Endothelial cell of umbilical vein (primary cell): ENCODE results near the gene RAB11FIP2. TPM values are rescaled to one million over a fixed set of nuclear protein-coding genes. Genes with fewer than 3 reads are reported as not detected.

Experiments
- BruUV-seq: library from RNA; stranded (reverse); fragments of 400-500 nt; replicated peaks from 2 replicates; lab custom pipeline; 2021; lab: Mats Ljungman, UMichigan
- CTCF ChIA-PET: fragments of 300-600, 350-600 bp; sonication (Branson Sonifier 250); formaldehyde crosslinking; loops from one replicate; lab custom pipeline; 2021; ENCODE audit warnings: antibody characterized with exemption, inconsistent platforms; lab: Charles Lee
- POLR2A ChIA-PET: fragments of 300-600, 350-600 bp; sonication (Branson Sonifier 250); formaldehyde crosslinking; loops from one replicate; lab custom pipeline; 2021; ENCODE audit warnings: antibody characterized with exemption, inconsistent platforms; lab: Charles Lee
- DNase-seq: peaks from one replicate; pipeline ENCODE4 v3.0.0-alpha.2; 2011; ENCODE audit warnings: low read depth, low spot score
- FAIRE-seq: peaks from 2 replicates; lab custom pipeline; 2011; peaks lifted over from hg19 to GRCh38; lab: Jason Lieb, UNC
- H2AFZ ChIP-seq: 2 replicates; pipeline ENCODE4 v1.6.0; 2012; ENCODE audit warnings: low read depth, low read length, control low read depth, inconsistent platforms
- H3K27ac ChIP-seq: 2 replicates; pipeline ENCODE4 v1.5.1; 2011; ENCODE audit warnings: low read depth, mild to moderate bottlenecking, control low read depth, low read length, moderate library complexity; ENCODE audit not compliant: insufficient read depth
- H3K27me3 ChIP-seq, 2 experiments: 2 replicates each; pipeline versions ENCODE4 v1.6.0 to v1.6.1; 2011; ENCODE audit warnings: low read length in 2 of 2, mixed read lengths in 1 of 2; ENCODE audit not compliant: control insufficient read depth in 2 of 2, insufficient read depth in 2 of 2
- H3K36me3 ChIP-seq, 2 experiments: 2 replicates in 1 of 2; 3 replicates in 1 of 2; pipeline ENCODE4 v1.5.1; 2011; ENCODE audit warnings: low read length in 2 of 2, mild to moderate bottlenecking in 1 of 2, moderate library complexity in 1 of 2; ENCODE audit not compliant: control insufficient read depth in 2 of 2, insufficient read depth in 2 of 2; ENCODE audit errors: extremely low read depth in 1 of 2
- H3K4me1 ChIP-seq: 3 replicates; pipeline ENCODE4 v1.5.1; 2011; ENCODE audit warnings: mild to moderate bottlenecking, low read length; ENCODE audit not compliant: control insufficient read depth, insufficient read depth; ENCODE audit errors: extremely low read depth
- H3K4me2 ChIP-seq: 2 replicates; pipeline ENCODE4 v1.6.1; 2011; ENCODE audit warnings: low read length, control low read depth, mixed read lengths; ENCODE audit not compliant: insufficient read depth
- H3K4me3 ChIP-seq, 3 experiments: fragments of 200-600 bp in 1 of 3; sonication (generic), shearing (Covaris generic) in 1 of 3; replicated peaks in 1 of 3; 2 replicates each; pipeline ENCODE4 v1.5.1; 2011 to 2016; ENCODE audit warnings: control low read depth in 3 of 3, low read length in 3 of 3, mild to moderate bottlenecking in 2 of 3, inconsistent platforms in 1 of 3, low read depth in 1 of 3, moderate library complexity in 1 of 3; ENCODE audit not compliant: insufficient read depth in 1 of 3
- H3K79me2 ChIP-seq: 2 replicates; pipeline ENCODE4 v1.6.0; 2012; ENCODE audit warnings: low read length, inconsistent platforms; ENCODE audit not compliant: control insufficient read depth, insufficient read depth
- H3K9ac ChIP-seq: replicated peaks from 2 replicates; pipeline ENCODE3; 2011; ENCODE audit warnings: low read length, control low read depth; ENCODE audit not compliant: insufficient read depth; ENCODE audit errors: extremely low read depth
- H3K9me1 ChIP-seq: replicated peaks from 3 replicates; pipeline ENCODE4 v1.6.0; 2011; ENCODE audit warnings: mild to moderate bottlenecking, low read length; ENCODE audit not compliant: control insufficient read depth, insufficient read depth; ENCODE audit errors: extremely low read depth
- H3K9me3 ChIP-seq: replicated peaks from 2 replicates; pipeline ENCODE4 v1.5.1; 2012; ENCODE audit warnings: low read length, inconsistent platforms; ENCODE audit not compliant: control insufficient read depth, insufficient read depth
- H4K20me1 ChIP-seq: replicated peaks from 2 replicates; pipeline ENCODE3; 2011; ENCODE audit warnings: mild to moderate bottlenecking, low read length; ENCODE audit not compliant: control insufficient read depth, insufficient read depth; ENCODE audit errors: extremely low read depth
- EZH2 ChIP-seq: IDR thresholded peaks from 2 replicates; pipeline ENCODE4 v1.6.1; 2012; ENCODE audit warnings: borderline replicate concordance, low read depth, mild to moderate bottlenecking, moderate library complexity, low read length, inconsistent platforms; ENCODE audit not compliant: severe bottlenecking
- FOS ChIP-seq: IDR thresholded peaks from 2 replicates; pipeline ENCODE4 v1.6.1; 2011; ENCODE audit warnings: mild to moderate bottlenecking, low read length, moderate library complexity, borderline replicate concordance; ENCODE audit not compliant: insufficient read depth
- GATA2 ChIP-seq: IDR thresholded peaks from 2 replicates; pipeline ENCODE4 v1.7.0; 2011; ENCODE audit warnings: low read depth, mild to moderate bottlenecking, moderate library complexity, mixed read lengths, low read length; ENCODE audit not compliant: insufficient read length, insufficient read depth
- JUN ChIP-seq: IDR thresholded peaks from 2 replicates; pipeline ENCODE4 v1.6.1; 2011; ENCODE audit warnings: borderline replicate concordance, low read depth; ENCODE audit not compliant: insufficient read length, insufficient read depth
- MYC ChIP-seq: IDR thresholded peaks from one replicate; pipeline ENCODE4 v1.6.1; 2011; ENCODE audit warnings: mild to moderate bottlenecking, low read depth, low read length
- POLR2A ChIP-seq: IDR thresholded peaks from 2 replicates; pipeline ENCODE4 v1.6.1; 2012; ENCODE audit warnings: low read depth, mild to moderate bottlenecking, control low read depth, low read length
- POLR2AphosphoS5 ChIP-seq: IDR thresholded peaks from 2 replicates; pipeline ENCODE4 v1.6.1; 2012; ENCODE audit warnings: low read depth, mild to moderate bottlenecking, control low read depth, low read length, moderate library complexity; ENCODE audit not compliant: insufficient read depth
- dilution Hi-C: fragments of 300-500 bp; cut with MboI; formaldehyde crosslinking; loops from one replicate; pipeline ENCODE4 v1.15.0; 2019; ENCODE audit warnings: low sequenced_read_pairs; ENCODE audit not compliant: extremely low pct_ligation_motif_present
- intact Hi-C: fragments of 100-400 bp; cut with micrococcal nuclease; formaldehyde crosslinking; loops from one replicate; pipeline ENCODE4 v1.10.0; 2022
- polyA plus RNA-seq, 4 experiments: library from polyadenylated mRNA; depleted of rRNA in 3 of 4; stranded (reverse) in 3 of 4; unstranded in 1 of 4; fragments of >200 nt; gene quantifications; 2 replicates each; pipeline versions ENCODE4 v1.2.1 to v1.2.3, GENCODE V29; 2011 to 2012; ENCODE audit warnings: missing spikeins in 1 of 4
- total RNA-seq: library from RNA; stranded (reverse); gene quantifications from 2 replicates; pipeline ENCODE4 v1.2.3, GENCODE V29; 2021
- TF ChIP-seq, protein P1 (sequence below): IDR thresholded peaks from 2 replicates; pipeline ENCODE4 v1.6.1; 2011; ENCODE audit not compliant: insufficient read depth, insufficient read length
- TF ChIP-seq, protein P2 (sequence below), 2 donors: IDR thresholded peaks; 1 replicate in 1 of 2; 2 replicates in 1 of 2; pipeline ENCODE4 v1.5.1; 2011; ENCODE audit warnings: low read length in 2 of 2, mild to moderate bottlenecking in 2 of 2, moderate library complexity in 2 of 2, control low read depth in 1 of 2, inconsistent platforms in 1 of 2, low read depth in 1 of 2; ENCODE audit not compliant: insufficient read depth in 1 of 2; ENCODE audit errors: extremely low read depth in 1 of 2

RAB11FIP2 gene
- total and polyA plus RNA-seq, 2 donors (not counting 3 experiments of a cell fraction or from before 2014, with no cell fraction given): 1.9 to 8.6 TPM

DNA sequence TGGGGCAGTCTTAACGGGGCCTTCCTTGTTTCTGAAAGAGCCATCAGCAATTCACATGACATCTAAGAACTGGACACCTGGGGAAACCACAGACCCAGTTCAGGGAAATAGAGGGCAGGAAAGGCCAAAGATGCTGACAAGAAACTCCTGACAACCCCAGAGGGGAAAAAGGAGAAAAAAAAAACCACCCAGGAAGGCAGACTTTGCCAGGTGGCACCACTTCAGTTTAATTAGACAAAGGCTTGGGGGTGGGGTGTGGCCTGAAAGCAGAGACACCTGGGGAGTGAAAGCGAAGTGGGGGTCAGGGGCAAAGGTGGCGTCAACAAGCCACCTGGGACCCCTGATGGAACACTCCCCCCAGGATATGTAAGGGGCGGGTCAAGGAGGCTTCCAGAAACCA lies 53.6 kb downstream of the RAB11FIP2 start:
- TF ChIP-seq FOS: no peak
- no peak for TF ChIP-seq POLR2AphosphoS5
- TF ChIP-seq GATA2: no peak
- TF ChIP-seq, protein P1, sequence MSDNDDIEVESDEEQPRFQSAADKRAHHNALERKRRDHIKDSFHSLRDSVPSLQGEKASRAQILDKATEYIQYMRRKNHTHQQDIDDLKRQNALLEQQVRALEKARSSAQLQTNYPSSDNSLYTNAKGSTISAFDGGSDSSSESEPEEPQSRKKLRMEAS: no peak
- no peak for TF ChIP-seq MYC
- no peak for TF ChIP-seq EZH2
- TF ChIP-seq POLR2A: no peak
- TF ChIP-seq, protein P2, sequence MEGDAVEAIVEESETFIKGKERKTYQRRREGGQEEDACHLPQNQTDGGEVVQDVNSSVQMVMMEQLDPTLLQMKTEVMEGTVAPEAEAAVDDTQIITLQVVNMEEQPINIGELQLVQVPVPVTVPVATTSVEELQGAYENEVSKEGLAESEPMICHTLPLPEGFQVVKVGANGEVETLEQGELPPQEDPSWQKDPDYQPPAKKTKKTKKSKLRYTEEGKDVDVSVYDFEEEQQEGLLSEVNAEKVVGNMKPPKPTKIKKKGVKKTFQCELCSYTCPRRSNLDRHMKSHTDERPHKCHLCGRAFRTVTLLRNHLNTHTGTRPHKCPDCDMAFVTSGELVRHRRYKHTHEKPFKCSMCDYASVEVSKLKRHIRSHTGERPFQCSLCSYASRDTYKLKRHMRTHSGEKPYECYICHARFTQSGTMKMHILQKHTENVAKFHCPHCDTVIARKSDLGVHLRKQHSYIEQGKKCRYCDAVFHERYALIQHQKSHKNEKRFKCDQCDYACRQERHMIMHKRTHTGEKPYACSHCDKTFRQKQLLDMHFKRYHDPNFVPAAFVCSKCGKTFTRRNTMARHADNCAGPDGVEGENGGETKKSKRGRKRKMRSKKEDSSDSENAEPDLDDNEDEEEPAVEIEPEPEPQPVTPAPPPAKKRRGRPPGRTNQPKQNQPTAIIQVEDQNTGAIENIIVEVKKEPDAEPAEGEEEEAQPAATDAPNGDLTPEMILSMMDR (IDR thresholded peaks at IDR 0.05; ENCODE audit: extremely low read depth in 1 of 2, insufficient read depth in 1 of 2, low read depth in 1 of 2, low read length in 2 of 2): no peak
- TF ChIP-seq JUN: no peak
- no peak for DNase-seq
- no peaks in the 10 kb centered on the region for H3K9me1 ChIP-seq
- no peaks in the 10 kb centered on the region for H3K4me1 ChIP-seq
- dilution Hi-C loops (no loop called here), intact Hi-C loops (no loop called here)
- CTCF ChIA-PET: no interaction called here
- FAIRE-seq: no peak
- H3K27ac ChIP-seq: no peak overlapping the region
- no peaks in the 10 kb centered on the region for H3K27me3 ChIP-seq
- no peak overlapping the region for H3K4me3 ChIP-seq
- H4K20me1 ChIP-seq: no peaks in the 10 kb centered on the region
- BruUV-seq: no TSS peak
- no peak overlapping the region for H2AFZ ChIP-seq
- H3K9ac ChIP-seq: no peak overlapping the region
- no peak overlapping the region for H3K4me2 ChIP-seq
- no peaks in the 10 kb centered on the region for H3K9me3 ChIP-seq
- no peaks in the 10 kb centered on the region for H3K36me3 ChIP-seq
- POLR2A ChIA-PET: no interaction called here
- no peaks in the 10 kb centered on the region for H3K79me2 ChIP-seq
